GM21717 (cell line): ENCODE results near the gene SDSL.

Source experiments
- ATAC-seq: cut with Tn5 transposase; IDR thresholded peaks from one replicate; pipeline ENCODE4 v1.9.1; 2021; ENCODE audit warnings: mild to moderate bottlenecking, moderate library complexity; ENCODE audit not compliant: unreplicated experiment

Gene SDSL

DNA sequence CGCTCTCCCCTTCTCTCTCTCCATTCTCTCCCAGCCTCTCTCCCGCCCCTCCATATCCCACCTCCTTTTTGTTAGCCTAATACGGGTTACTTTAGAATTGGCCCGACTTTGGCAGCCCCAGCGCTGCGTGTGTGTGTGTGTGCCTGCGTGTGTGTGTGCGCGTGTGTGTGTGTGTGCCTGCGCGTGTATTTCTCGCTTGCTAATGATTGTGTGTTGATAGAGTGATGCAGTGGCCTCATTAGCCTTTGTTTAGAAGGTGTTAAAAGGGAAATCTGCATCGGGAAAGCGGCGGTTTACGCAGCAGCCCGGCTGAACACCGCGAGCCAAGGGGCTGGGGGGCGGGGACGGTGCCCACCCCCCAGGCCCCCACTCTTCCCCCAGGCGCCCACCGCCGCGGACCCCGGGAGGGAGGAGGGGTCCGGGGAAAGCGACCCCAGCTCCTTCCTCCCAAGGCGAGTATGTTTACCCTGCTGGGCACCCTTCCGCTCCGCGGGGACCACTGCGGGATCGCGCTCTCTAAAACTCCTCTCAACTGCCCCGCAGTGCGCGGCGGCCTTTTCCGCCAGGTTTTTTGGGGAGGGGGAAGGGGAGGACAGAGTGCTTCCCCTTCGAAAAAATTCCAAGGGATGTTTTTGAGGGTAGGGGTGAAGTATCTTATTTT is 56.3 kb downstream of the SDSL start:
- ATAC-seq = no peak

- ATAC-seq = no peak
Observed at GRCh38 chr12:113479216-113479589, 57.0 kb downstream of the SDSL start.

- no peak for ATAC-seq
Observed at GRCh38 chr12:113479590-113480335, 57.6 kb downstream of the SDSL start.

DNA sequence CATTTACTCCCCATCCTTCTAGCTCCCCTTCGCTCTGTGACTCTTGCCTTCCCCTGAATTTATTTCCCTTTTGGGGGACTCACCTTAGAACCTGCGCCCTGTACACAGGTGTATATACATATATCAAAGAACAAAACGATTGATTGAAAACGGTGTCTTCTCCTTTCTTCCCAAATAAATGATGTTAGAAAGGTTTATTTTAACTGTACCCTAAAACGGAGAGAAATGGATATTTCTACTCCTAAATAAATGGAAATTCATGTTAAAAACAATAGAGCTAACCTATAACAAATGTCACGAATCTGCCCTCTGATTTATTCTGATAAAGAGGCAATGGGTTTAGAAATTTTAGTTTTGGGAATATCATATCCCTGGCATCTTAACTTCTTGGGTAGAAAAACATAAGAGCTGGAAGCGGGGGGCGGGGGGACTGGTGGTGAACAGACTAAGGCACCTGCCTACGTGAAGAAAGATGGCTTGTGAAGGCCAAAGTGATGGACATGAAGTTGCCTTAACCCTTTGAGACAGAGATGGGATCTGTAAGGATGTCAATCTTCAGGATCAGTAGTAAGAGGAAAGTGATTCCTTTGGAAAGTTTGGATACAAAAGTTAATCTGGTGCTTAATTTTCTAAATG is 58.3 kb downstream of the SDSL start:
- ATAC-seq = no peak

- ATAC-seq = no peak
Observed at GRCh38 chr12:113482334-113482733, 60.2 kb downstream of the SDSL start.

DNA sequence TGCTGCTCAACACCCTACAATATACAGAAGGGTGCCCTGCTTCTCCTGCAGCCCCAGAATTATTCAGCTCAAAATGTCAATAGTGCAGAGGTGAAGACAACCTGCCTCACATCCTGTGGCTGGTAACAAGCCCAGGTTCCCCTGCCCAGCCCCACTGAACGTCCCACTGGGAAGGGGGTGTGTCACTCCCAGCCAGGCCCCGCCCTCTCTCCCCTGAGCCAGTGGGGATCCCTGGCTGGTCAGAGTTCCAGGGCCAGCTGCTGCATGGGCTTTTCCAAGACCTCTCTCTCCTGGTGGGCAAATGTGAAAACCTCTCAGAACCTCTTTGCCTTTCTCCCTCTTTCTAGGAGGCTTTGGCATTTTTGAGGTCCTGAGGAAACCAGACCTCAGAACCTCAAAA is 63.1 kb downstream of the SDSL start:
- no peak for ATAC-seq

DNA sequence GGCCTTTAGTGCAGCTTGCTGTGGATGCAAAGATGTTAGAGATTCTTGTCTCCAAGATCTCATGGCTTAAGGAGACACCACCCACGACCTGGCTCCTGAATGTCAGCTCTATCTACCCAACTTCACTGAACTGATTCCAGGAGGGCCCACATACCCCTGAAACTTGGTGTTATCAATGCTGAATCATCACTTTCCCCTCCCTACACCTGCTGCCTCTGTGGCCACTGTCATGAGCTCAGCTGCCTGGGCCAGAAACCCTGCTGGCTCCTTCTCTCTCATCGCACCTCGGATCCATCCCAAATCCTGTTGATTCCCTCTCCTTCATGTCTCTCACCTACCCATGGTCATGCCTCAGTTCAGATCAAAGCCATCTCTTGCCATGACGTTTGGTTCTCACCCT is 64.5 kb downstream of the SDSL start:
- ATAC-seq = no peak
